Measurements from ENCODE around the gene LCN10. TPM values are rescaled to one million over a fixed set of nuclear protein-coding genes. Genes with fewer than 3 reads are reported as not detected.

The LCN10 gene
- total and polyA plus RNA-seq, 2 of the 13 experiments (the other 11 are each of a cell fraction or from before 2014, with no cell fraction given) = 0.53 to 0.61 TPM

GRCh38 chr9:136759001-136759400 is 16.3 kb upstream of the LCN10 start:
- WGBS (ENCODE audit: low lambda C conversion rate) = 33% methylated on average over 5 of the region's 9 CpGs
- intact Hi-C loops (cut with micrococcal nuclease; ENCODE audit: unreplicated experiment) = no loop called here
- CTCF ChIA-PET (ENCODE audit: low intra/inter-chr PET ratio, low total read pairs) = no interaction called here
- POLR2A ChIA-PET = no interaction called here
- Histone ChIP-seq H4K20me1 (ENCODE audit: insufficient read depth, low read length) (no peaks in the 10 kb centered on the region), H3K36me3 (replicated peaks in 1 of 2; ENCODE audit: control insufficient read depth in 1 of 2, insufficient read depth in 2 of 2, low read length in 2 of 2) (no peaks in the 10 kb centered on the region), H3K27me3 (ENCODE audit: control insufficient read depth in 1 of 2, insufficient read depth in 2 of 2, low read length in 2 of 2) (peaks cover 5 to 27% of the 10 kb centered on the region in 2 experiments; a peak in 3 of 5 replicates), H3K9ac (ENCODE audit: insufficient read depth, low read depth, low read length) (no peak overlapping the region), H3K9me3 (ENCODE audit: low read length) (no peaks in the 10 kb centered on the region), H3K4me1 (ENCODE audit: insufficient read depth, low read length) (peaks cover 45% of the 10 kb centered on the region), H3K79me2 (ENCODE audit: insufficient read depth, low read length) (no peaks in the 10 kb centered on the region), H2AFZ (ENCODE audit: low read length) (no peak overlapping the region), H3K4me3 (replicated peaks in 1 of 3; ENCODE audit: insufficient read depth in 1 of 3, low read depth in 2 of 3, low read length in 3 of 3) (no peak overlapping the region), H3K4me2 (ENCODE audit: low read depth, low read length) (no peak overlapping the region), H3K27ac (ENCODE audit: extremely low read length, insufficient read depth, low read length) (no peak overlapping the region)
- FAIRE-seq = no peak
- no peak for DNase-seq (ENCODE audit: low spot score)
- no TSS peak for BruUV-seq (replicated peaks)
- TF ChIP-seq MAZ (IDR thresholded peaks at IDR 0.05; ENCODE audit: borderline replicate concordance, low read depth, low read length) (no peak), MAZ (CRISPR knock-in tag; IDR thresholded peaks at IDR 0.05; ENCODE audit: low read depth) (no peak), ZNF670 (CRISPR knock-in tag; IDR thresholded peaks at IDR 0.05; ENCODE audit: borderline replicate concordance) (no peak), NBN (conservative IDR thresholded peaks at IDR 0.05) (no peak), HNRNPL (IDR thresholded peaks at IDR 0.05; ENCODE audit: low read depth, low read length) (no peak), LCORL (IDR thresholded peaks at IDR 0.05) (no peak), LCORL (CRISPR knock-in tag; IDR thresholded peaks at IDR 0.05) (no peak), PLSCR1 (CRISPR knock-in tag; IDR thresholded peaks at IDR 0.05; ENCODE audit: borderline replicate concordance) (no peak), ZNF773 (CRISPR knock-in tag; IDR thresholded peaks at IDR 0.05; ENCODE audit: borderline replicate concordance) (no peak), HINFP (CRISPR knock-in tag; IDR thresholded peaks at IDR 0.05; ENCODE audit: low read depth) (no peak), ZBTB1 (CRISPR knock-in tag; IDR thresholded peaks at IDR 0.05; ENCODE audit: borderline replicate concordance) (no peak), ZBTB37 (CRISPR knock-in tag; IDR thresholded peaks at IDR 0.05) (no peak), KAT2B (IDR thresholded peaks at IDR 0.05; ENCODE audit: borderline replicate concordance, low read depth, low read length) (no peak), NFIC (IDR thresholded peaks at IDR 0.05; ENCODE audit: low read length) (no peak), ZNF766 (CRISPR knock-in tag; IDR thresholded peaks at IDR 0.05; ENCODE audit: borderline replicate concordance) (no peak)
- no peak for ATAC-seq
- in situ Hi-C loops (cut with HindIII; ENCODE audit: extremely low pct_ligation_motif_present, low pct_unique_long_range_greater_than_20kb) = no loop called here
